Bronchial epithelial cell (primary cell): ENCODE data around the gene PAIP2B. TPM values are rescaled to one million over a fixed set of nuclear protein-coding genes. Genes with fewer than 3 reads are reported as not detected.
"Not testable (repeated sequence)": the region's sequence is repeated elsewhere in the genome, so short reads cannot be mapped to it uniquely, and the experiment has no call there.

Experiments
- DNase-seq: peaks from one replicate; pipeline ENCODE4 v3.0.0-alpha.2; 2010; ENCODE audit warnings: low read depth
- FAIRE-seq: peaks from 2 replicates; lab custom pipeline; 2011; peaks lifted over from hg19 to GRCh38; lab: Jason Lieb, UNC
- H3K27me3 ChIP-seq: 2 replicates; pipeline ENCODE4 v1.5.1; 2011; ENCODE audit warnings: low read length; ENCODE audit not compliant: control insufficient read depth, insufficient read depth
- H3K36me3 ChIP-seq: 2 replicates; pipeline ENCODE4 v1.5.1; 2011; ENCODE audit warnings: low read length; ENCODE audit not compliant: control insufficient read depth, insufficient read depth
- H3K4me3 ChIP-seq: 2 replicates; pipeline ENCODE4 v1.5.1; 2011; ENCODE audit warnings: mild to moderate bottlenecking, low read depth, low read length, control low read depth
- total RNA-seq: library from RNA; depleted of rRNA; stranded (reverse); fragments of >200 nt; gene quantifications from 2 replicates; pipeline ENCODE4 v1.2.1, GENCODE V29; 2014
- TF ChIP-seq, protein P1 (sequence below): IDR thresholded peaks from 2 replicates; pipeline ENCODE4 v1.5.1; 2011; ENCODE audit warnings: mild to moderate bottlenecking, moderate library complexity, low read length, control low read depth, inconsistent platforms; ENCODE audit not compliant: insufficient read depth, severe bottlenecking

PAIP2B gene
- total RNA-seq, 1 donor from 2014 or later, result 1.3 TPM

DNA sequence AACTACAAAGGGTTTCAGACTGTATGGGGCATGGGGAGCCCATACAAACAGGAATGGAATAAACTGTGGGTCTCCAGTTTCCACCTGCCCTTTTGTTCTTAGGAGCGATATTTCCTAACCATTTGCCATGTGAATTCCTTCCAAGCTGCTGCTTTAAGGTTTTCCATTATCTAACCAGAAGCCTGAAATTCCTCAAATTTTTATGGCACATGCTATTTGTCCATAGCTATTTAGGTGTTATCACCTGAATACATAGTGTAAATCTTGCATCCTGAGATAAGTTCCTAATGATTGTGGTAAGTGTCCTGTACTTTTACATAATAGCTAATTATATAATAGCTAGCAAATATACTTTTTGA lies 17.4 kb upstream of the PAIP2B start:
- FAIRE-seq, result no peak

DNA sequence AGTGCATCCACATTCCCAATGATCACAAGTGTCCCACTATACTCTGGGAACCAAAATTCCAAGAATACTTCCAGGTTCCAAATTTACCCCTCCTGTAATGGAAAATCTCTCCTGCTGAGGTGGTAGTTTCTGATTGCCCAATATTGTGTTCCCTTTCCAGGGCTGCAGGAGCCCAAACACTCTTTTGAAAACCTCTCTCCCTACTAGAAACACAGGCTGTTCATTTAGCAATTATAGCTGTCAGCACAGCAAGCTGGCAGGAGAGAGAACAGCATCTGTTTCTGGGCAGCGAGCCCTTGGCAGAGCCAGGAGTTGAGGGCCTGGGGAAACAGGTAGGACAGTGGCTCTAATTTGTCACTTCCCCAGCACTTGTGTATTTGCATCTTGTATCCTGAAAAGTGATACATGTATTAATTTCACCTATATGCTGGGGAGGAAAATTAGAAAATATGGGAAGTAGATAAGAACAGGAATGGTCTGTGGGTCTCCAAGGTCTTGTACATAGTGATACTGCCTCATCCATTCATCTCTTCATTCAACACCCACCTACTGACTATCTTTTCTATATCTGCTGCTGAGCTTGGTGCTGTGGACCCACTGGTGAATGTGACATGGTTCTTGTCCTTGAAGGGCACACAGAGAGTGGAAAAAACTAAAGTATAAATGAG lies 16.9 kb upstream of the PAIP2B start:
- Histone ChIP-seq H3K36me3 (no peaks in the 10 kb centered on the region), H3K4me3 (no peak overlapping the region), H3K27me3 (peaks cover 2% of the 10 kb centered on the region)
- no peak for FAIRE-seq
- TF ChIP-seq, protein P1, sequence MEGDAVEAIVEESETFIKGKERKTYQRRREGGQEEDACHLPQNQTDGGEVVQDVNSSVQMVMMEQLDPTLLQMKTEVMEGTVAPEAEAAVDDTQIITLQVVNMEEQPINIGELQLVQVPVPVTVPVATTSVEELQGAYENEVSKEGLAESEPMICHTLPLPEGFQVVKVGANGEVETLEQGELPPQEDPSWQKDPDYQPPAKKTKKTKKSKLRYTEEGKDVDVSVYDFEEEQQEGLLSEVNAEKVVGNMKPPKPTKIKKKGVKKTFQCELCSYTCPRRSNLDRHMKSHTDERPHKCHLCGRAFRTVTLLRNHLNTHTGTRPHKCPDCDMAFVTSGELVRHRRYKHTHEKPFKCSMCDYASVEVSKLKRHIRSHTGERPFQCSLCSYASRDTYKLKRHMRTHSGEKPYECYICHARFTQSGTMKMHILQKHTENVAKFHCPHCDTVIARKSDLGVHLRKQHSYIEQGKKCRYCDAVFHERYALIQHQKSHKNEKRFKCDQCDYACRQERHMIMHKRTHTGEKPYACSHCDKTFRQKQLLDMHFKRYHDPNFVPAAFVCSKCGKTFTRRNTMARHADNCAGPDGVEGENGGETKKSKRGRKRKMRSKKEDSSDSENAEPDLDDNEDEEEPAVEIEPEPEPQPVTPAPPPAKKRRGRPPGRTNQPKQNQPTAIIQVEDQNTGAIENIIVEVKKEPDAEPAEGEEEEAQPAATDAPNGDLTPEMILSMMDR, result no peak
- no peak for DNase-seq

More for the DNA sequence above, 17.4 kb upstream of the PAIP2B start:
- no peak for DNase-seq
- Histone ChIP-seq H3K4me3 (no peak overlapping the region), H3K36me3 (no peaks in the 10 kb centered on the region), H3K27me3 (peaks cover 2% of the 10 kb centered on the region)
- TF ChIP-seq, protein P1, result no peak

DNA sequence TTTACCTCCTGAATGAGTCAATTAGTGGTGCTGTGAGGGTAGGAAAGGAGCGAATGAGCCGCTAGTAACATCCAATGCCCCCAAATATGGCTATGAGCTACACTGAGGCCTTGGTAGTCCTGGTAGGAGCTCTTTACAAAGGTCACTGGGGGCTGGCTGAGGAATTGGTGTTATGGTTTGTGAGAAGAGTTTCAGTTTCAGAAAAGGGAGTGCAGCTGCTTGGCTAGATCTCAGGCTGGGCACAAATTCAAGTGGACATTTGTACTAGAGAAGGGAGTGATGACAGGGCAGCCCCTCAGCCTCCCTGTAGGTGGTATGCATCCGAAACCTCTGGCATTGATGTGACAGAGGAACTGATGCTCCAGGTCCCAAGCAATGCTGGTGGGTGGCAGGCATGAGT lies 13.9 kb upstream of the PAIP2B start:
- Histone ChIP-seq H3K27me3 (peaks cover 2% of the 10 kb centered on the region), H3K4me3 (no peak overlapping the region), H3K36me3 (no peaks in the 10 kb centered on the region)
- FAIRE-seq, result peak; percentile 90
- TF ChIP-seq, protein P1, result no peak
- no peak for DNase-seq

DNA sequence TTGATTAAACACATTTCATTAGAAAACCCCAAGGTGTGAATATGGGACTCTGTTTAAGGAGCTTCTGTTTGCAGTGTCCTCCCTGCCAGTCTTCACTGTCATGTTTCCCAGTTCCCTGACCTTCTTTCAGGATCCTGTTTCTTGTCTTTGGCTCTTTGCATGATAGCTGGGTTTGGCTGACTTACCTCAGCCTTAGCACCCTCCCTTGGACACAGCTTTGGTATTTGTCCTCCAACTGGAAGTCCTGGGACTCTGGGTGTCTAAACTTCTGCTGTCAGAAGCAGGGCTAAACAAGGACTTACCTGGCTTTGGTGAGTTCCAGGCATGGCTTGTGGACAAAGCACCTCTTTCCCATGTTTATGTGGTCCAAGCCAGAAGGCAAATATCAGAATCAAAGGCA lies 11.2 kb upstream of the PAIP2B start:
- H3K4me3 ChIP-seq, result no peak overlapping the region
- TF ChIP-seq, protein P1, result no peak
- no peak for DNase-seq
- FAIRE-seq, result no peak
- peaks cover 2% of the 10 kb centered on the region for H3K27me3 ChIP-seq
- H3K36me3 ChIP-seq, result no peaks in the 10 kb centered on the region

DNA sequence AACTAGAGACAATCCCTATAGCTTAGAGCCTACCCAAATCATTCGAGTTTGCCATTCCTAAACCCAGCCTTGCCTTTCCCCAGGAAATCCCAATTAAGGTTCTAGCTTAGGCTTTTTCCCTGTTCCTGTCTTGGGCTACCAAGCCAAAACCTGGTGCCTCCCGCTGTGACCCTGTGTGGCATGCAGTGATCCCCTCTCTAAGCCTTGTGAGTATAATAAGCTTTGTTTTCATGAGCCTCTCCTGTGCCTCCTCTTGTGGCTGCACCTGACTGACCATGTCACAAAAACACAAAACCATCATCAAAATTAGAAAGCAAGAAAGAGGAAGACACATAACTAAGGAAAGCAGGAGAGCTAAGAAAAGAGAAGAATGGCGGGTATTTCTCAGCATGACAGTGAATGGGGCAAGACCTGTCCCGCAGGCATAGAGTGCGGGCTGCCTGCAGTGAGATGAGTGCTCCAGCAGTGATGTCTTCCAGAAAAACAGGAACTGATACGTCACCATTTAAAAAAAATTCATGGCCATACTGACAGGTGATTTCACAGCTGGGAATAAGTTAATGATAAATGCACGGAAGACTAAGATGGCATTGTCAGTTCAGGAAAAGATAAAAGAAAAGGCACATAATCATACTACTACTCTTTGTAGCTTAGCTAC lies 9.2 kb upstream of the PAIP2B start:
- FAIRE-seq, result no peak
- Histone ChIP-seq H3K4me3 (no peak overlapping the region), H3K27me3 (peaks cover 1% of the 10 kb centered on the region), H3K36me3 (no peaks in the 10 kb centered on the region)
- no peak for DNase-seq
- TF ChIP-seq, protein P1, result no peak

DNA sequence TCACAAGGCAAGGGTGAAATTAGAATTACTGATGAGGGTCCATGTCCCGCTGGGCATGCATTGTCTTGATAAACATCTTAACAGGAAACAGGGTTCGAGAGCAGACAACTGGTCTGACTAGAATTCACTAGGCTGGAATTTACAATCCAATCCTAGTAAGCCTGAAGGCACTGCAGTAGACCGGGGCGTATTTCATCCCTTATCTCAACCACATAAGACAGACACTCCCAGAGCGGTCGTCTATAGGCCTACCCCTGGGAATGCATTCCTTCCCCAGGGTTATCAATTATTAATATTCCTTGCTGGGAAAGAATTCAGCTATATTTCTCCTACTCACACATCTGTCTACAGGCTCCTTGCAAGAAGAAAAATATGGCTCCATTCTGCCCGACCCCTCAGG lies 6.2 kb upstream of the PAIP2B start:
- not testable (repeated sequence) for FAIRE-seq, H3K27me3 ChIP-seq, DNase-seq, H3K36me3 ChIP-seq, H3K4me3 ChIP-seq
